OCI-LY7 (cell line): ENCODE data around the gene DIP2A. TPM values are rescaled to one million over a fixed set of nuclear protein-coding genes. Genes with fewer than 3 reads are reported as not detected.
"Not testable (repeated sequence)": the region's sequence is repeated elsewhere in the genome, so short reads cannot be mapped to it uniquely, and the experiment has no call there.

Source experiments
- BruUV-seq: library from RNA; stranded (reverse); fragments of 400-500 nt; replicated peaks from 2 replicates; lab custom pipeline; 2021; lab: Mats Ljungman, UMichigan
- CTCF ChIA-PET: fragments of 300-600 bp; sonication (Branson Sonifier 250); formaldehyde crosslinking; loops from one replicate; lab custom pipeline; 2022; ENCODE audit warnings: antibody characterized with exemption; ENCODE audit not compliant: unreplicated experiment; lab: Charles Lee
- POLR2A ChIA-PET: fragments of 300-600 bp; sonication (Branson Sonifier 250); formaldehyde crosslinking; loops from one replicate; lab custom pipeline; 2022; ENCODE audit warnings: antibody characterized with exemption; lab: Charles Lee
- DNase-seq: peaks from one replicate; pipeline ENCODE4 v3.0.0-alpha.2; 2015; ENCODE audit warnings: low spot score
- H2AFZ ChIP-seq: fragments of 200-600 bp; sonication (generic), shearing (Covaris generic); 2 replicates; pipeline ENCODE4 v1.6.1; 2014; ENCODE audit warnings: mild to moderate bottlenecking, antibody characterized with exemption, low read length, moderate library complexity
- H3K27ac ChIP-seq: fragments of 200-600 bp; sonication (generic); 2 replicates; pipeline ENCODE4 v1.5.1; 2014; ENCODE audit warnings: mixed run types, low read depth, mild to moderate bottlenecking, moderate library complexity, low read length, inconsistent platforms; ENCODE audit not compliant: poor library complexity, severe bottlenecking
- H3K36me3 ChIP-seq: fragments of 200-600 bp; sonication (generic); 2 replicates; pipeline ENCODE4 v1.6.1; 2014; ENCODE audit warnings: mild to moderate bottlenecking, antibody characterized with exemption, low read length, moderate library complexity, mixed read lengths; ENCODE audit not compliant: insufficient read depth
- H3K4me1 ChIP-seq: fragments of 200-600 bp; sonication (generic); 2 replicates; pipeline ENCODE4 v1.5.1; 2014; ENCODE audit warnings: mild to moderate bottlenecking, low read length; ENCODE audit not compliant: insufficient read depth, poor library complexity, severe bottlenecking
- H3K4me2 ChIP-seq: fragments of 200-600 bp; sonication (generic); 2 replicates; pipeline ENCODE4 v1.6.1; 2014; ENCODE audit warnings: mild to moderate bottlenecking, low read length
- H3K4me3 ChIP-seq: fragments of 200-600 bp; sonication (generic); 2 replicates; pipeline ENCODE4 v1.5.1; 2014; ENCODE audit warnings: mild to moderate bottlenecking, low read depth, low read length; ENCODE audit not compliant: poor library complexity, severe bottlenecking
- H3K79me2 ChIP-seq: fragments of 200-600 bp; sonication (generic); 2 replicates; pipeline ENCODE4 v1.6.1; 2016; ENCODE audit warnings: low read depth, mild to moderate bottlenecking, low read length, moderate library complexity, mixed read lengths; ENCODE audit not compliant: insufficient read depth
- H3K9me2 ChIP-seq: fragments of 200-600 bp; sonication (generic); 2 replicates; pipeline ENCODE4 v1.6.1; 2016; ENCODE audit warnings: mild to moderate bottlenecking, low read length, mixed read lengths; ENCODE audit not compliant: insufficient read depth
- H3K9me3 ChIP-seq: fragments of 200-600 bp; sonication (generic); 2 replicates; pipeline ENCODE4 v1.6.1; 2014; ENCODE audit warnings: mild to moderate bottlenecking, mixed run types, low read length, mixed read lengths
- H4K20me1 ChIP-seq: fragments of 200-600 bp; sonication (generic); 2 replicates; pipeline ENCODE4 v1.6.1; 2014; ENCODE audit warnings: mild to moderate bottlenecking, antibody characterized with exemption, low read length, moderate library complexity, mixed read lengths; ENCODE audit not compliant: insufficient read depth
- CTCF ChIP-seq: fragments of 200-600 bp; sonication (generic); conservative IDR thresholded peaks from 2 replicates; pipeline ENCODE4 v1.5.1; 2014; ENCODE audit warnings: mild to moderate bottlenecking, antibody characterized with exemption, low read length, moderate library complexity, mixed read lengths
- EZH2phosphoT487 ChIP-seq: fragments of 200-600 bp; sonication (generic); IDR thresholded peaks from 2 replicates; pipeline ENCODE4 v1.6.1; 2018; ENCODE audit warnings: low read depth, borderline replicate concordance, mild to moderate bottlenecking, mixed run types, antibody characterized with exemption, low read length, moderate library complexity, mixed read lengths
- intact Hi-C: fragments of 100-400 bp; cut with micrococcal nuclease; formaldehyde crosslinking; loops from one replicate; pipeline ENCODE4 v1.10.0; 2022; ENCODE audit not compliant: unreplicated experiment
- total RNA-seq, 2 experiments: library from RNA; depleted of rRNA in 1 of 2; stranded (reverse); fragments of >200 nt in 1 of 2; shearing (Covaris generic) in 1 of 2; gene quantifications; 2 replicates each; pipeline ENCODE4 v1.2.3, GENCODE V29; 2014 to 2022

Gene DIP2A
- total RNA-seq, 2 experiments from 2014 or later = 27.9 to 44.7 TPM

DNA sequence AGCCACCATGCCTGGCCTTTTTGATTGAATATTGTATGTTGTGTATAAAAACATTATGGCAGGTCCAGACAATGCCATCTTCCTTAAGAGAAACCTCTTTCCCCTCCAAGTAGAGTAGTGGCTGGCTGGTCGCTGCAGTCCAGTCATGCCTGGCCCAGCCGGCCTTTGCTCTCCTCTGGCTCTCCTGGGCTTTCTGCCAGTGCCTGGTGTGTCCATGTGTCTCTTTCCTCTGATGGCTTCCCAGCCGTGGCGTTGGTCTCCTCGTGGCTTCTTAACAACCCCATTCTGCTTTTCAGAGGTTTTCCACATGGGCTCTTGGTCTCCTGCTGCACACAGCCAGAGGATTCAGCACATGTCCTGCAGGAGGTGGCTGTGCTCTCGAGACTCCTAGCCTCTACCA lies 58.7 kb downstream of the DIP2A start:
- intact Hi-C loops = no loop called here
- H3K9me3 ChIP-seq = no peaks in the 10 kb centered on the region
- H3K4me2 ChIP-seq = no peak overlapping the region
- CTCF ChIA-PET = no interaction called here
- H4K20me1 ChIP-seq = no peaks in the 10 kb centered on the region
- peaks cover 12% of the 10 kb centered on the region for H3K4me1 ChIP-seq
- no peak overlapping the region for H2AFZ ChIP-seq
- TF ChIP-seq EZH2phosphoT487 (no peak), CTCF (no peak)
- no peak overlapping the region for H3K4me3 ChIP-seq
- H3K27ac ChIP-seq = no peak overlapping the region
- no peaks in the 10 kb centered on the region for H3K79me2 ChIP-seq
- no peak for DNase-seq
- no TSS peak for BruUV-seq
- peaks cover 30% of the 10 kb centered on the region for H3K36me3 ChIP-seq
- POLR2A ChIA-PET = no interaction called here
- H3K9me2 ChIP-seq = no peaks in the 10 kb centered on the region

GRCh38 chr21:46518983-46519583 lies 60.4 kb downstream of the DIP2A start:
- no peak for TF ChIP-seq EZH2phosphoT487
- TF ChIP-seq CTCF = no peak

GRCh38 chr21:46527393-46527792 lies 68.7 kb downstream of the DIP2A start:
- peaks cover 12% of the 10 kb centered on the region for H3K36me3 ChIP-seq
- H3K4me2 ChIP-seq, H3K79me2 ChIP-seq, CTCF ChIA-PET, H3K9me3 ChIP-seq, DNase-seq, H3K4me1 ChIP-seq, H3K4me3 ChIP-seq, intact Hi-C loops, H4K20me1 ChIP-seq, BruUV-seq, H3K9me2 ChIP-seq, H2AFZ ChIP-seq, H3K27ac ChIP-seq: not testable (repeated sequence)
- POLR2A ChIA-PET = interaction anchor here (0.6 to 0.7 kb wide), 2 partner anchors 16 to 339 kb away, joined by 3 read pairs; no protein-coding TSS in a partner anchor

More at GRCh38 chr21:46518983-46519583, 60.4 kb downstream of the DIP2A start:
- no peak overlapping the region for H3K4me3 ChIP-seq
- no peaks in the 10 kb centered on the region for H3K79me2 ChIP-seq
- H2AFZ ChIP-seq = no peak overlapping the region
- no peaks in the 10 kb centered on the region for H4K20me1 ChIP-seq
- POLR2A ChIA-PET = no interaction called here
- DNase-seq = no peak
- H3K27ac ChIP-seq = no peak overlapping the region
- H3K4me2 ChIP-seq = no peak overlapping the region
- BruUV-seq = no TSS peak
- intact Hi-C loops = no loop called here
- H3K9me2 ChIP-seq = no peaks in the 10 kb centered on the region
- CTCF ChIA-PET = no interaction called here
- peaks cover 12% of the 10 kb centered on the region for H3K4me1 ChIP-seq
- peaks cover 20% of the 10 kb centered on the region for H3K36me3 ChIP-seq
- H3K9me3 ChIP-seq = no peaks in the 10 kb centered on the region
